ENCODE results near the gene NOLC1.
A peak's percentile ranks its signal among the peaks of the same experiment; 100 is the strongest.

Gene NOLC1

GRCh38 chr10:102132563-102133372 lies 19.4 kb upstream of the NOLC1 start, which contains the start of gene PPRC1:
Gene PPRC1 (plus strand): TSS chr10:102133040. CDS start chr10:102133069, 29 bp downstream.
- Histone ChIP-seq H3K27me3 (ENCODE audit: insufficient read depth, low read length, poor library complexity) (no peaks in the 10 kb centered on the region), H3K4me2 (ENCODE audit: insufficient read depth, low read length) (peak within 1 kb of the TSS; percentile 83), H3K27ac (ENCODE audit: low read length) (peak within 1 kb of the TSS; percentile 87), H3K4me3 (ENCODE audit: low read depth in 1 of 2, low read length in 2 of 2) (peak within 1 kb of the TSS; percentile 71 to 85), H3K9ac (ENCODE audit: low read depth, low read length) (peak within 1 kb of the TSS; percentile 85), H4K20me1 (ENCODE audit: insufficient read depth, low read length) (peaks cover 42% of the 10 kb centered on the region), H3K4me1 (ENCODE audit: insufficient read depth, low read length) (peaks cover 40% of the 10 kb centered on the region), H3K36me3 (ENCODE audit: insufficient read depth, low read length) (peaks cover 39% of the 10 kb centered on the region), H2AFZ (ENCODE audit: low read depth, low read length) (peak within 1 kb of the TSS; percentile 86), H3K79me2 (ENCODE audit: insufficient read depth, low read length) (peaks cover 51% of the 10 kb centered on the region), H3K9me3 (ENCODE audit: insufficient read depth, low read length, severe bottlenecking) (no peaks in the 10 kb centered on the region)
- no peak for TF ChIP-seq EZH2 (IDR thresholded peaks at IDR 0.05; ENCODE audit: borderline replicate concordance, low read depth, low read length, severe bottlenecking)
- TF ChIP-seq, protein P1, sequence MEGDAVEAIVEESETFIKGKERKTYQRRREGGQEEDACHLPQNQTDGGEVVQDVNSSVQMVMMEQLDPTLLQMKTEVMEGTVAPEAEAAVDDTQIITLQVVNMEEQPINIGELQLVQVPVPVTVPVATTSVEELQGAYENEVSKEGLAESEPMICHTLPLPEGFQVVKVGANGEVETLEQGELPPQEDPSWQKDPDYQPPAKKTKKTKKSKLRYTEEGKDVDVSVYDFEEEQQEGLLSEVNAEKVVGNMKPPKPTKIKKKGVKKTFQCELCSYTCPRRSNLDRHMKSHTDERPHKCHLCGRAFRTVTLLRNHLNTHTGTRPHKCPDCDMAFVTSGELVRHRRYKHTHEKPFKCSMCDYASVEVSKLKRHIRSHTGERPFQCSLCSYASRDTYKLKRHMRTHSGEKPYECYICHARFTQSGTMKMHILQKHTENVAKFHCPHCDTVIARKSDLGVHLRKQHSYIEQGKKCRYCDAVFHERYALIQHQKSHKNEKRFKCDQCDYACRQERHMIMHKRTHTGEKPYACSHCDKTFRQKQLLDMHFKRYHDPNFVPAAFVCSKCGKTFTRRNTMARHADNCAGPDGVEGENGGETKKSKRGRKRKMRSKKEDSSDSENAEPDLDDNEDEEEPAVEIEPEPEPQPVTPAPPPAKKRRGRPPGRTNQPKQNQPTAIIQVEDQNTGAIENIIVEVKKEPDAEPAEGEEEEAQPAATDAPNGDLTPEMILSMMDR (IDR thresholded peaks at IDR 0.05; ENCODE audit: borderline replicate concordance, extremely low read depth, low read length, poor library complexity, severe bottlenecking), result peak; percentile 97
- peak; percentile 99 for DNase-seq
- ATAC-seq (ENCODE audit: insufficient read depth, low read depth), result peak; percentile 95

DNA sequence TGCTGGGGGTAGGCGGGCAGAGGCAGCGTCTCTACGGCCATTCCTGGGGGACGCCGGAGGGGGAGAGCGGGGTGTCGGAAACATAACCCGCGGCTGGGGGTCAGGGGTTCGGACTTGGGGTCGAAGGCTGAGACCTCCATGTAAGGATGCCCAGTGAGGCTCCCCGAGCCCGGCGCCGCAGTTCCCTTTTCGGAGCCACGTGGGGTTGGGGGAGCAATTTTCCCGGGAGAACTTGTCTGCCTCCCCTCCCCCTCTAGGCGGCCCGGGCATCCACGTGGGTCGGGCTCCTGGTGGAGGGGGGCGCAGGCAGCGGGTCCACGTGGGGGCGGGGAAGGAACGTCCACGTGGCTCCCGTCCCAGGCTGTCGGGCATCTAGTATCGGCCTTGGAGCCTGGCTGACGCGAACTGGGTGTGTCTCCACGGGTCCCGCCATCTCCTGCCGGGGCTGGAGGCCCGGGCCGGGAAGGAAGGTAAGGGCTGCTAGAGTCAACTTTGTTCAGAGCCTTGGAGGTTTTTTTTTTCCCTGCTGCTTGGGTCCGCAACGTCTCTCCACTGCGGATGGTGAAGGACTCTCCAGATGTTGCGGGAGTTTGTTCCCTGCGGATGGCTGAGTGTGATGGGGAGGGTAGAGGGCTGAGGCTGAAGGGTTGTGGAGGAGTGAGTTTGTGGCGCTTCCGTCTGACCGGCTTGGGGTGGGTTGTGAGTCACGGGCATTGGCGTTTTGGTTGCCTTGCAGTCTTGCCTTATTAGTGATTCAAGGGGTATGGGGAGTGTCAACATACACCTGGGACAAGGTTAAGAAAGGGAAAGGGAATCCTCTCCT lies 18.6 kb upstream of the NOLC1 start:
- Histone ChIP-seq H3K79me2 (ENCODE audit: insufficient read depth, low read length) (peaks cover 60% of the 10 kb centered on the region), H3K4me2 (ENCODE audit: insufficient read depth, low read length) (peak overlapping the region; percentile 83), H3K4me3 (ENCODE audit: low read depth in 1 of 2, low read length in 2 of 2) (peak overlapping the region; percentile 71 to 85), H3K4me1 (ENCODE audit: insufficient read depth, low read length) (peaks cover 43% of the 10 kb centered on the region), H3K9me3 (ENCODE audit: insufficient read depth, low read length, severe bottlenecking) (no peaks in the 10 kb centered on the region), H3K36me3 (ENCODE audit: insufficient read depth, low read length) (peaks cover 47% of the 10 kb centered on the region), H3K9ac (ENCODE audit: low read depth, low read length) (peak overlapping the region; percentile 85), H2AFZ (ENCODE audit: low read depth, low read length) (peak overlapping the region; percentile 86), H4K20me1 (ENCODE audit: insufficient read depth, low read length) (peaks cover 50% of the 10 kb centered on the region), H3K27ac (ENCODE audit: low read length) (peak overlapping the region; percentile 87), H3K27me3 (ENCODE audit: insufficient read depth, low read length, poor library complexity) (no peaks in the 10 kb centered on the region)
- no peak for TF ChIP-seq EZH2 (IDR thresholded peaks at IDR 0.05; ENCODE audit: borderline replicate concordance, low read depth, low read length, severe bottlenecking)
- TF ChIP-seq, protein P1 (IDR thresholded peaks at IDR 0.05; ENCODE audit: borderline replicate concordance, extremely low read depth, low read length, poor library complexity, severe bottlenecking), result no peak
- peak; percentile 22 for ATAC-seq (ENCODE audit: insufficient read depth, low read depth)
- DNase-seq, result peak; percentile 80

GRCh38 chr10:102134416-102134815 lies 17.8 kb upstream of the NOLC1 start:
- Histone ChIP-seq H3K4me3 (ENCODE audit: low read depth in 1 of 2, low read length in 2 of 2) (peak overlapping the region; percentile 71 to 85; a peak in 3 of 4 replicates), H3K79me2 (ENCODE audit: insufficient read depth, low read length) (peaks cover 68% of the 10 kb centered on the region), H3K4me2 (ENCODE audit: insufficient read depth, low read length) (peak overlapping the region; percentile 83), H4K20me1 (ENCODE audit: insufficient read depth, low read length) (peaks cover 58% of the 10 kb centered on the region), H2AFZ (ENCODE audit: low read depth, low read length) (no peak overlapping the region), H3K9me3 (ENCODE audit: insufficient read depth, low read length, severe bottlenecking) (no peaks in the 10 kb centered on the region), H3K9ac (ENCODE audit: low read depth, low read length) (peak overlapping the region; percentile 85), H3K27me3 (ENCODE audit: insufficient read depth, low read length, poor library complexity) (no peaks in the 10 kb centered on the region), H3K27ac (ENCODE audit: low read length) (peak overlapping the region; percentile 87), H3K4me1 (ENCODE audit: insufficient read depth, low read length) (peaks cover 43% of the 10 kb centered on the region), H3K36me3 (ENCODE audit: insufficient read depth, low read length) (peaks cover 56% of the 10 kb centered on the region)
- TF ChIP-seq, protein P1 (IDR thresholded peaks at IDR 0.05; ENCODE audit: borderline replicate concordance, extremely low read depth, low read length, poor library complexity, severe bottlenecking), result no peak
- TF ChIP-seq EZH2 (IDR thresholded peaks at IDR 0.05; ENCODE audit: borderline replicate concordance, low read depth, low read length, severe bottlenecking), result no peak
- ATAC-seq (ENCODE audit: insufficient read depth, low read depth), result no peak
- DNase-seq, result no peak

All from DND-41 (cell line).